Gastroesophageal sphincter (tissue), 3 donors: ENCODE results near the gene TSHZ3.

ENCODE experiments used
- CTCF ChIP-seq, 4 experiments: fragments of 200-600 bp in 2 of 4; fragments of 450-650 bp in 2 of 4; sonication (generic) in 1 of 4; IDR thresholded peaks; one replicate each; pipeline ENCODE4 v1.5.1; 2017 to 2019; ENCODE audit warnings: antibody characterized with exemption in 4 of 4, mild to moderate bottlenecking in 2 of 4, moderate library complexity in 2 of 4
- POLR2A ChIP-seq, 2 donors: fragments of 450-650 bp; IDR thresholded peaks; one replicate each; pipeline ENCODE4 v1.6.1; 2017; ENCODE audit warnings: antibody characterized with exemption in 2 of 2, mild to moderate bottlenecking in 2 of 2, moderate library complexity in 1 of 2

GRCh38 chr19:31233295-31233800 lies 115.9 kb downstream of the TSHZ3 start:
- no peak for TF ChIP-seq POLR2A (IDR thresholded peaks at IDR 0.05)
- TF ChIP-seq CTCF (IDR thresholded peaks at IDR 0.05) = no peak
